BE2C (cell line): Measurements from ENCODE around the gene SMU1.

Experiments used
- DNase-seq: peaks from one replicate; pipeline ENCODE4 v3.0.0-alpha.2; 2020
- H3K27me3 ChIP-seq: fragments of 250-450 bp; sonication (Bioruptor Pico); 2 replicates; pipeline ENCODE4 v1.5.1; 2020; ENCODE audit warnings: mild to moderate bottlenecking
- H3K36me3 ChIP-seq: fragments of 250-450 bp; sonication (Bioruptor Pico); 2 replicates; pipeline ENCODE4 v1.5.1; 2020; ENCODE audit warnings: mild to moderate bottlenecking
- H3K4me1 ChIP-seq: fragments of 250-450 bp; sonication (Bioruptor Pico); 2 replicates; pipeline ENCODE4 v1.5.1; 2020
- H3K4me3 ChIP-seq: 2 replicates; pipeline ENCODE4 v1.5.1; 2011; ENCODE audit warnings: low read depth, low read length
- H3K9me3 ChIP-seq: fragments of 250-450 bp; sonication (Bioruptor Pico); 2 replicates; pipeline ENCODE4 v1.5.1; 2020
- CTCF ChIP-seq: IDR thresholded peaks from 2 replicates; pipeline ENCODE4 v1.5.1; 2012; ENCODE audit warnings: mild to moderate bottlenecking, low read depth, low read length

Gene SMU1

GRCh38 chr9:33104401-33104800, 27.9 kb upstream of the SMU1 start:
- no peaks in the 10 kb centered on the region for H3K36me3 ChIP-seq
- H3K4me1 ChIP-seq = no peaks in the 10 kb centered on the region
- TF ChIP-seq CTCF = no peak
- H3K4me3 ChIP-seq = no peak overlapping the region
- DNase-seq = no peak
- no peaks in the 10 kb centered on the region for H3K9me3 ChIP-seq
- H3K27me3 ChIP-seq = no peaks in the 10 kb centered on the region

GRCh38 chr9:33103501-33104281, 27.2 kb upstream of the SMU1 start:
- no peak for DNase-seq
- H3K4me1 ChIP-seq = no peaks in the 10 kb centered on the region

GRCh38 chr9:33102551-33103210, 26.2 kb upstream of the SMU1 start:
- no peak for TF ChIP-seq CTCF
- Histone ChIP-seq H3K4me3 (no peak overlapping the region), H3K4me1 (no peaks in the 10 kb centered on the region), H3K36me3 (no peaks in the 10 kb centered on the region), H3K9me3 (no peaks in the 10 kb centered on the region), H3K27me3 (no peaks in the 10 kb centered on the region)
- no peak for DNase-seq

More at GRCh38 chr9:33103501-33104281, 27.2 kb upstream of the SMU1 start:
- TF ChIP-seq CTCF = no peak
- no peaks in the 10 kb centered on the region for H3K27me3 ChIP-seq
- no peaks in the 10 kb centered on the region for H3K36me3 ChIP-seq
- H3K9me3 ChIP-seq = no peaks in the 10 kb centered on the region
- H3K4me3 ChIP-seq = no peak overlapping the region

GRCh38 chr9:33101104-33101951, 24.9 kb upstream of the SMU1 start:
- Histone ChIP-seq H3K4me3 (no peak overlapping the region), H3K36me3 (no peaks in the 10 kb centered on the region), H3K4me1 (no peaks in the 10 kb centered on the region), H3K9me3 (no peaks in the 10 kb centered on the region), H3K27me3 (no peaks in the 10 kb centered on the region)
- DNase-seq = no peak
- no peak for TF ChIP-seq CTCF

GRCh38 chr9:33099754-33100153, 23.3 kb upstream of the SMU1 start:
- no peak overlapping the region for H3K4me3 ChIP-seq
- H3K27me3 ChIP-seq = no peaks in the 10 kb centered on the region
- DNase-seq = no peak
- no peaks in the 10 kb centered on the region for H3K36me3 ChIP-seq
- H3K9me3 ChIP-seq = no peaks in the 10 kb centered on the region
- no peaks in the 10 kb centered on the region for H3K4me1 ChIP-seq
- no peak for TF ChIP-seq CTCF
